GM19240 (cell line): ENCODE results near the gene DENND5B.
"Not testable (repeated sequence)": the region's sequence is repeated elsewhere in the genome, so short reads cannot be mapped to it uniquely, and the experiment has no call there.

Experiments
- DNase-seq: peaks from one replicate; pipeline ENCODE4 v3.0.0; 2011; ENCODE audit warnings: low spot score; ENCODE audit not compliant: insufficient read length

DENND5B gene

DNA sequence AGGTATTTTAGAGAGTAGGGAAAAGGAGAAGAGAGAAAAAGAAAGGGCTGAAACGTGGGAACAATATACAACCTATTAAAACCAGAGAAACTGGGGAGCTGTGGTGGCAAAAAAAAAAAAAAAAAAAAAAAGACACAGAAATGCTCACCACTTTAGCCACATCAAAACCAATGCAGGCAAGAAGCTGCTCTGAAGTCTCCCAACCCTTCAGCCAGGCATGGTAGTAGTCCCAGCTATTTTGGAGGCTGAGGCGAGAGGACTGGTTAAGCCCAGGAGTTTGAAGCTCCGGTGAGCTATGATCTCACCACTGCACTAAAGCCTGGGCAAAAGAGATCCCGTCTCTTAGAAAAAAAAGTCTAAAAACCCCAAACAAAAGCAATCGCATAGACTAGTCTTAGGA, 33.2 kb downstream of the DENND5B start:
- no peak for DNase-seq

DNA sequence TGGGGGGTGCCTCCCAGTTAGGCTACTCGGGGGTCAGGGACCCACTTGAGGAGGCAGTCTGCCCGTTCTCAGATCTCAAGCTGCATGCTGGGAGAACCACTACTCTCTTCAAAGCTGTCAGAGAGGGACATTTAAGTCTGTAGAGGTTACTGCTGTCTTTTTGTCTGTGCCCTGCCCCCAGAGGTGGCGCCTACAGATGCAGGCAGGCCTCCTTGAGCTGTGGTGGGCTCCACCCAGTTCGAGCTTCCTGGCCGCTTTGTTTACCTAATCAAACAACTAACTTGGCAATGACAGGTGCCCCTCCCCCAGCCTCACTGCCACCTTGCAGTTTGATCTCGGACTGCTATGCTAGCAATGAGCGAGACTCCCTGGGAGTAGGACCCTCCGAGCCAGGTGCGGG, 35.5 kb downstream of the DENND5B start:
- not testable (repeated sequence) for DNase-seq

DNA sequence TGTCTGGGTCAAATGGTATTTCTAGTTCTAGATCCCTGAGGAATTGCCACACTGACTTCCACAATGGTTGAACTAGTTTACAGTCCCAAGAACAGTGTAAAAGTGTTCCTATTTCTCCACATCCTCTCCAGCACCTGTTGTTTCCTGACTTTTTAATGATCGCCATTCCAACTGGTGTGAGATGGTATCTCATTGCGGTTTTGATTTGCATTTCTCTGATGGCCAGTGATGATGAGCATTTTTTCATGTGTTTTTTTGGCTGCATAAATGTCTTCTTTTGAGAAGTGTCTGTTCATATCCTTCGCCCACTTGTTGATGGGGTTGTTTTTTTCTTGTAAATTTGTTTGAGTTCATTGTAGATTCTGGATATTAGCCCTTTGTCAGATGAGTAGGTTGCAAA, 40.3 kb downstream of the DENND5B start:
- not testable (repeated sequence) for DNase-seq

DNA sequence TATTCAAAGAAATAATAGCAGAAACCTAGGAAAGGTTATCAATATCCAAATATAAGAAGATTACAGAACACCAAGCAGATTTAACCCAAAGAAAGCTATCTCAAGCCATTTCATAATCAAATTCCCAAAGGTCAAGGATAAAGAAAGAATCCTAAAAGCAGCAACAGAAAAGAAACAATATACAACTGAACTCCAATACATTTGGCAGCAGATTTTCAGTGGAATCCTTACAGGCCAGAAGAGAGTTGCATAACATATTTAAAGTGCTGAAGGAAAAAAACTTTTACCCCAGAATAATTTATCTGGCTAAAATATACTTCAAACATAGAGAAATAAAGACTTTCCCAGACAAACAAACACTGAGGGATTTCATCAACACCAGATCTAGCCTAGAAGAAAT, 54.3 kb downstream of the DENND5B start:
- no peak for DNase-seq

DNA sequence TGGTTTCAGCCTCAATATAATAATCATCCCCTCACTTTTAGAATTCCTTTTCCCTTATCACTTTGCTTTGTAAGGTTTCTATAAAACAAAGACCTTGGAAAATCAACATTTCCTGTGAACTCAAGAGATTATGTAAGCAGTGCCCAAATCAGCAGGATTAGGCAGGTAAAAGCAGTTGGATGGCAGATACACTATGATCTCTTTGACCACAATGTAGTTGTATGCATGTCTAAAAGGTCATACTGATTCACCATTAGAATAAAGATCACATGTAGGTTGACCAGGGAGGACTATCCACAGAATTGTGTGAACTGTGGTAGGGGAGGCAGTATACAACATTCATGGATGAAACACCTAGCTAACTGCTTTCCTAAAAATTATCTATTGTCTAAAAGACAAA, 57.5 kb downstream of the DENND5B start:
- DNase-seq = no peak

DNA sequence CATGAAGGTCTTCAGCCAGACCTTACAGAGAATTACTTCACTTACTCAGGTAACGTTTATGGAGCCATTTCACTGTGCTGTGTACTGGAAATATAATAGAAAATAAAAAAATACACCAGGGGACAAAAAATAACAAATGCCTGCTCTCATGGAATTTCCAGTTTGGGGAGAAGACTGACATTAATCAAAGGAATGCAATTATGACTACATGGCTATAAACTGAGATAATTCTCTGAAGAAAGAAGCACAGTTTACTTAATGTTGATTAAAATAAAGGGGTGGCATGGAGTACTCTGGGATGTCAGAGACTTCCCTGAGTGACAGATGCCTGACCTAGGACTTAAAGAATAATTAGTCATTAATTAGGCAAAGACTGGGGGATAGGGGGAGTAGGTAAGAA, 59.0 kb downstream of the DENND5B start:
- no peak for DNase-seq

DNA sequence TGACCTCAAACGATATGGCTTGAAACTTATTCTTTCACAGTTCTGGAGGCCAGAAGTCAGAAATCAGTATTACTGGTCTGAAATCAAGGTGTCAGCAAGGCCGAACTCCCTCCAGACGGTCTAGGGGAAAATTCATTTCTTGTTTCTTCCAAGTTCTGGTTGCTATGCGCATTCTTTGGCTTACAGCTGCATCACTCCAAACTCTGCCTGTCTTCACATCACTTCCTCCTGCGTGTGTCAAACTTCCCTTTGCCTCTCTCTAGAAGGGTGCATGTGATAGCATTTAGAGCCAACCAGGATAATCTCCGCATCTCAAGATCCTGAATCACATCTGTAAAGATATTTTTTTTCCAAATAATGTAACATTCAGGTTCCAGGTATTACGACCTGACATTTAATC, 62.8 kb downstream of the DENND5B start:
- no peak for DNase-seq

DNA sequence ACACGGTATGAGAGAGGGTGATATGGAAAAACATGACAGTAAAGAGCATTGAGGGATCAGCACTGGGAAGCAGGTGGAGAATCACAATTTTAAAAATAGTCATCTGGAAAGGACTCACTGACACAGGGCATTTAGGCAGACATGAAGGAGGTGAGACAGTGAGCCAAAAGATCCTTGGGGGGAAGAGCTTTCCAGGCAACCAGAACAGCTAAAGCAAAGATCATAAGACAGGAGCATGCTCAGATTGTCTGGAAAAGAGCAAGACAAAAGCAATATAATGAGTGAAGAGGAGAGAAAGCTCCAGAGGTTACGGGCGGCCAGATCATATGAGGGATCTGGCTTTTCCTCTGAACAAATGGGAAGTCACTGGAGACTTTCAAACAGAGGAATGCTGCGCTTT, 63.9 kb downstream of the DENND5B start:
- DNase-seq = no peak

DNA sequence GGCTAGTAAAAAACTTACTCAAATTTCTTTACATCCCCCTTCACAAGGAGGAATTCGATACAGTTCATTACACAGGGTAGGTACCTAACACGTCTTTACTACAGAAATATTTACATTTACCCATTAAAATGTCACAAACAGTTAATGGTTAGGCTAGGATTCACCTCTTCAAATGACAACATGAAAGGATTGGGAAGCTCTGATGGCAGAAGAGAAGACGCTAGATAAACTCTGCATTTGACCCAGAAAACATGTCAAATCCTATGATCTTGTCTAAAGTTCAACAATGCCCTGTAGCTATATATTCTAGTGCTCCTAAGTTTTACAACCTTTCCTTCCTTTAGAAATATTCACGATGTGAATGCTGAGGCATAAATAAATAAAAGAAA, 64.8 kb downstream of the DENND5B start:
- no peak for DNase-seq

DNA sequence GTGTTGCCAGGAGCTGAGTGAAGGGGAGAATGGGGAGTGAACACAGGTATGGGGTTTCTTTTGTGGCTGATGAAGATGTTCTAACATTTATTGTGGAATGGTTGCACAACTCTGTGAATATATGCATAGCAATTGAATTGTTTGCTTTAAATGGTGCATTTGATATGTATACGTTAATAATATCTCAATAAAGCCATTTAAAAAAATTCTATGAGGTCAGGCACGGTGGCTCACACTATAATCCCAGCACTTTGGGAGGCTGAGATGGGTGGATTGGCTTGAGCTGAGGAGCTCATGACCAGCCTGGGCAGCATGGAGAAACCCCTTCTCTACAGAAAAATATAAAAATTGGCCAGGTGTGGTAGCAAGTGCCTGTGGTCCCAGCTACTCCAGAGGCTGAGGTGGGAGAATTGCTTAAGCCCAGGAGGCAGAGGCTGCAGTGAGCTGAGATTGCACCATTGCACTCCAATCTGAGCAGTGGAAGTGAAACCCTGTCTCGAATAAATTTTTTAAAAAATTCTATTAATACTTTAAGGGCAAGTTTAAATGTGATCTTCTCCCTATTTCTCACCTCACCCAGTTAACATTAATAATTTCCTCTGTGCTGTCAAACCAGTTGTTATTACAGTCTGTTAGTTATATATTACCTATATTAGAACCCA, 65.3 kb downstream of the DENND5B start:
- no peak for DNase-seq

DNA sequence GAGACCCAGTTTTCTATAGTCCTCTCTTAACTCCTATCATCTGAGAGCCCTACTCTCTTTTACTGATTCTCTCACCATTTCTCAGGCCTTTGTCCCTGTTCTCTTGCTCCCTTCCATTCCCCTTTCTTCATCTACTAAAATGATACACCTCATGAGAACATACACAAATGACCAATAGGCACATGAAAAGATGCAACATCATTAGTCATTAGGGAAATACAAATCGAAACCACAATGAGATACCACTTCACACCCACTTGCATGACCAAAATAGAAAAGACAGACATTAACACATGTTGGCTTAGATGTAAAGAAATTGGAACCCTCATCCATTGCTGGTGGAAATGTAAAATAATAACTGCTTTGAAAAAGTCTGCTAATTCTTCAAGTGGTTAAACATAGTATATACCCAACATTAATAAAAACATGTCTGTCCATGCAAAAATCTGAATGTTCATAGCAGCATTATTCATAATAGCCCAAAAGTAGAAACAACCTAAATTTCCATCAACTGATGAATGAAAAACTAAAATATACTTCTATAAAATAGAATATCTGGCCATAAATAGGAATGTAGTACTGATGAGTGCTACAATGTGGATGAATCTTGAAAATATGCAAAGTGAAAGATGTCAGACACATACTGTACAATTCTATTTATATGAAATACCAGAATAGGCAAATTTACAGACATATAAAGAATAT, 66.0 kb downstream of the DENND5B start:
- no peak for DNase-seq

DNA sequence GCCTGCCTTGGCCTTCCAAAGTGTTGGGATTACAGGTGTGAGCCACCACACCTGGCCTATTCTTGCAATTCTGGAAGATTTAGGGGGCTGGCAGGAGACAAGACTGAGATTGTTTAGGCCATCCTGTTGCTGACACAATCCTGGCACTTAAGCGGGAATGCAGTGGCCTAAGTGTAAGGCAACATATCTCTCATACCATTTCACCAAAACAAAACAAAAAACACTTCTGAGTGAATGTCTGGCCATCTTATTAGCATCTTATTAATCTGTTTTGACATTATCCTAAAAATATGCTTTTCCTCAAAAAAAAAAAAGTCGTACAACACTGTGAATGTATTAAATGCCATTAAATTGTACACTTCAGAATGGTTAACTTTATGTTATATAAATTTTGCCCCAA, 67.6 kb downstream of the DENND5B start:
- no peak for DNase-seq

DNA sequence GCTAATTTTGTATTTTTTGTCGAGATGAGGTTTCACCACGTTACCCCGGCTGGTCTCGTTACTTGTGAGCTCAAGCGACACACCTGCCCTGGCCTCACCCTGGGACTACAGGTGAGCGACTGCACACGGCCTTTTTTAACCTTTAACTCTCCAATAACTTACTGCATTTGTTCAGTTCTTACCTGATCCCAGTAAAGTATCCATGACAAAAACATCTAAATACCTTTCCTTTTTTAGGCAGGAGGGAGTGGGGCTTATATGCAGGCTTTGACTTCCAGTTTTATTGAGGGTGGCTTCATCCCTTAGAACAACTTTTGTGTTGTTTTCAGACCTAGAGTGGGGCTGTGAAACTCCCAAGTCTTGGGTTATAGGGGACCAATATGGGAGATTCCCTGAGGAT, 68.3 kb downstream of the DENND5B start:
- DNase-seq = no peak

DNA sequence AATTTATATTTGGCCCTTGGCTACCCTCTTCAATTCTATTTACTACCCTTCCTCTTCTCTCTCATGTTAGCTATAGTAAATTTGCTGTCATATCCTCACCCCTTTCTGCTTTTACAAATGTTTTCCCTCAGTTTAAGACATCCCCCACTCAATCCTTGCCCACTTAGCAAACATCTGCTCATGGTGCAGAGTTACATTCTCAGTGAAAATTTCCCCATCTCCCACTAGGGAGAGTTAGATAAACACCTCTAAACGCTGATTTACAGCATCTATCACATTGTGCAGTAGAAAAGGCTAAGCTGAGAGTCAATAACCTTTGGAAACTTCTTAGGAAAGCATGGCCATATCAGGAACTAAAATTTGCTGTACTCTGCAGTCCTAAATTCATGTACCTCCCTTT, 69.0 kb downstream of the DENND5B start:
- no peak for DNase-seq

DNA sequence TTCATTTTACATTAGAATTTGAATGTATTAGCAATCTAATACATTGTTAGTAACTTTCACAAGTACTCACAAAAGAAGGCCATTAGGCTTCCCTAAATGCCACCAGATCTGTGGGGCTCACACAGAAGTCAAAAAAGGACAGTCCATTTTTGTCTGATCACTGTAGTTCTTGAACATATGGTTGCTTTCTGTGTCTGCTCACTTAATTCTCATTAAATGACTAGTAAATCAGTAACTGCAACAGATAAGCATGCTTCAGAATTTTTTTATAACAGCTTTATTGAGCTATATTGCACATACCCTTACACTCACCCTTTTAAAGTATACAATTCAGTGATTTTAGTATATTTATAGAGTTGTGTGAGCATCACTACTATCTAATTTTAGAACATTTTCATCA, 71.4 kb downstream of the DENND5B start:
- DNase-seq = no peak

DNA sequence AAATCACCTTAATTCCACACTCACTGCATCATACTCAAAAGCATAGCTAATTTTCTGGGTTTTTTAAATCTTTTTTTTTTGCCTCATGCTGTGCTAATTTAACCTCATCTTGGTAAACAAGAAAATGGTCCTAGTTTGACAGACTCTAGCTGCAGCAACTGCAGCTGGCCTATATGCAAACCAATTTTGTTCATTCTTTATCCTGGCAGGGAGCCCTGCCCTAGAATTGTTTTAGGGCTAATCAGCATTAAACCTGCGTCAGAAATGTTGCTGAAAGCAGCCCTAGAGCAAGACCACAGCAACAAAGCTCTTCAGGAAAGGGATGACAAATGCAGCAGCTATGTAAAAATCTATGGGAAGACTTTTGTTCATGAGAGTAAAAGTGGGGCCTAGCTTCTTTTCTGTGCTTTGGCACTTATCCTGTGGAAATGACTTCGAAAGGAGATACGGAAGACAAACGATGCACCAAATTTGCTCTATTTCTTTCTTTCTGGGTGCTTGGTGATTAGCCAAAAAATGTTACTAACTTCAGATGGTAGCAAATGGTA, 72.2 kb downstream of the DENND5B start:
- DNase-seq = no peak

DNA sequence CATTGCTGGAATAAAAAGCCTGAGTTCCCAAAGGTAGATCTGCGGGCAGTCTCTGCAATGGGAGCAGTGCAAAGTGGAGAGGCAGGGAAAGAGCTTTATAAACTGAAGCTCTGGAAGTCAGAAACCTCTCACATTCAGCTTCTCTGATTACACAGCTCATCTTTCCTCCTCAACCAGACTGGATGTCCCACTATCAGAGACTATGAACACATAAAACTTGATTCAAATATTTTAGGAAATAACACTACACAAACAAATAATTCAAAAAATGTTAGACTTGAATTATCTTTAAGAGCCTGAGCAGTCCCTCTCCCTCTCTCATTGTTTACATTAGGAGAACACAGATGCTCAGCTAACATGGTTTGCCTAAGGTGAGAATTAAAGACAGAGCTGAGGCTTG, 72.9 kb downstream of the DENND5B start:
- no peak for DNase-seq

DNA sequence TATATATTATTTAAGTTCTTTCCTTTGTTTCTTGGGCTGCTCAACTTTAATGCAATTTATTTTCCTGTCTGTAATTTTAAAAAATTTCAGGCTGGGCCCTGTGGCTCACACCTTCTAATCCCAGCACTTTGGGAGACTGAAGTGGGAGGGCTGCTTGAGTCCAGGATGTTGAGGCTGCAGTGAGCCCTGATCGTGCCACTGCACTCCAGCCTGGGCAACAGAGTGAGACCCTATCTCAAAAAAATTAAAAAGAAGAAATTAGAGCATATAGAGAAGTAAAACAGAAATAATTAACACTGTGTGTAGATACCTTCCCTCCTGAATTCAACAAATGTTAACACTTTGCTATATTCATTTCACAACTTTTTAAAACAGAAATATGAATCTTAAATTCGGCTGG, 74.2 kb downstream of the DENND5B start:
- DNase-seq = no peak

DNA sequence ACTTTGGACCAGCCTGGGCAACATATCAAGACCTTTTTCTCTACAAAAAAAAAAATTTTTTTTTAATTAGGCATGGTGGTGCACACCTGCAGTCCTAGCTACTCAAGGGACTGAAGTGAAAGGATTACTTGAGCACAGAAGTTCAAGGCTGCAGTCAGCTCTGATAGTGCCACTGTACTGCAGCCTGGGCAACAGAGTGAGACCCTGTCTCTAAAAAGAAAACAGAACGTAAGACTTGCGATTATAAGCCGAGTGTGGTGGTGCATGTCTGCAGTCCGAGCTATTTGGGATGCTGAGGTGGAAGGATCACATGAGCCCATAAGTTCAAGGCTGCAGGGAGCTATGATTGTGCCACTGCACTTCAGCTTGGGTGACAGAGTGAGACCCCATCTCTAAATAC, 76.0 kb downstream of the DENND5B start:
- DNase-seq = no peak

DNA sequence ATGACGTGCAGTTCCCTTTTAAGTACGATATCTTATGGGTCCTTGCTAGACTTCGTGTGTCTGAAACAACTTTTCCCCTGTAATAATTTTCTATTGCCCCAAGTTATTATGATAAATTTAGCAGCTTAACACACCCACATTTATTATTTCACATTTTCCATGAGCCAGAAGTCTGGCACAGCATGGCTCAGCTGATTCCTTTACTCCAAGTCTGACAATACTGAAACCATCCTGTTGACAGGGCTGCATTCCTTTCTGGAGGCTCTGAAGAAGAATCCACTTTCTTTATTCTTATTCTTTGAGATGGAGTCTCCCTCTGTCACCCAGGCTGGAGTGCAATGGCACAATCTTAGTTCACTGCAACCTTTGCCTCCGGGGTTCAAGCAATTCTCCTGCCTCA, 80.9 kb downstream of the DENND5B start:
- no peak for DNase-seq

DNA sequence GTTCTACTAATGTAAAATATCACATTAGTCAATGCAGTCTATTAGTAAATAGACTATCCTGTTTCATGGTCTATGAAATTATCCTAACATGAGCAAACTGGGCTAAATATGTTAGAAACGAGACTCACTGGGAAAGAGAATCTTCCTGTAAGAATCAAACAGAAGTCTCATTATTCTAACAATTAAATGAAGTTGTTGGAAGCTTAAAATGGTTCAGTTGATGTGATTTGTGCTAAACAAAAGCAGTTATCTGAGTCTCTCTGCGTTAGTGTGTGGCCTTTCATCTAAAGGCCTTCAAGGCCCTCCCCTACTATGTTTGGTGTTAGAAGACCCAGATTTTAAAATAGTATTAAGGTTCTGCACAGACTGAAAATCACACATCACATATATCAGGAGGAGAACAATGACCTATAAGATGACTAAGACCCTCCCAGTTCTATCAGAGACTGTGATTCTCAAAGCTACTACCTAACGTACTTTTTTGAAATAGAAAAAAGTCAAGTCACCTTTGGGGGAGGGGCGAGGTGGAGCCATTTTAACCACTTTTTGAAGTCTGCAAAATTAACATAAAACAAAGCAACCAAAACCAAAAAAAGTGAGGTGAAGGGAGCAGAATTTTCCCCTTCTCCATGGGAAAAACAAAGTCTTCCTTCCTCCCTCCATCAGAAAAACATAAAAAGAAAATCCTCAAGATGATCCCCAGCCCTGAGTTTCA, 82.3 kb downstream of the DENND5B start:
- no peak for DNase-seq

DNA sequence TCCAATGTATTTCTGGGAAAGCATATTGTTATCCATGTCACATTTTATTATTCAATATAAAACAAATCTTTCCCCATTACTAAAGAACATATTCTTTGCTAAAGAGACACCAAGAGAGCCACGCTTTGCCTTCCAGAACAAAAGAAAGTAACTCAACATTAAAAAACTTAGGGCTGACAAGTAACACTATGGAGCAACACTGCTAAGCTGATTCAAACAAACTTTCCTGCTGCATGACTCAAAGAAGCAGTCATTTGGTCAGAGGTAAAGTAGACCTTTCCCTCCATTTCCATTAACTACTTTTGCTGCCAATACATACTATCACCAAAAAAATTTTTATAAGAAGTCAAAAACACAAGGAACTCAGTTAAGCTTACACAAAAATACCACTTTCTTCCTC, 83.0 kb downstream of the DENND5B start:
- no peak for DNase-seq
